ENCODE measurements around the gene POTEC. TPM values are rescaled to one million over a fixed set of nuclear protein-coding genes. Genes with fewer than 3 reads are reported as not detected.
"Not testable (repeated sequence)": the region's sequence is repeated elsewhere in the genome, so short reads cannot be mapped to it uniquely, and the experiment has no call there.

The POTEC gene
- not detected in 3 replicates for polyA plus RNA-seq
- polyA plus RNA-seq (2011; ENCODE audit: low read depth): not detected
- polyA plus RNA-seq (2011; cell fraction: cytosol; rRNA removed): not detected in 2 replicates
- polyA plus RNA-seq (2011; cell fraction: nucleus; rRNA removed): not detected in 2 replicates
- polyA plus RNA-seq (2012; ENCODE audit: low replicate concordance): not detected in 2 replicates
- not detected in 3 replicates for polyA minus RNA-seq
- not detected for polyA minus RNA-seq (2011; cell fraction: cytosol; rRNA and poly(A)+ RNA removed)
- polyA minus RNA-seq (2011; cell fraction: nucleus; rRNA and poly(A)+ RNA removed): not detected in 2 replicates

- dilution Hi-C loops (cut with MboI; ENCODE audit: extremely low pct_ligation_motif_present, low sequenced_read_pairs); H3K4me3 ChIP-seq (ENCODE audit: control insufficient read depth in 2 of 3, extremely low read depth in 1 of 3, insufficient read depth in 2 of 3, low read depth in 1 of 3, low read length in 3 of 3); H3K27me3 ChIP-seq (ENCODE audit: control insufficient read depth, extremely low read depth, insufficient read depth, low read length); H2AFZ ChIP-seq (ENCODE audit: control insufficient read depth, low read length); H3K9me3 ChIP-seq (ENCODE audit: control insufficient read depth, low read depth, low read length); H3K36me3 ChIP-seq (ENCODE audit: control insufficient read depth in 2 of 2, extremely low read depth in 1 of 2, insufficient read depth in 2 of 2, low read length in 2 of 2); H4K20me1 ChIP-seq (ENCODE audit: control insufficient read depth, extremely low read depth, insufficient read depth, low read length); DNase-seq (ENCODE audit: low read depth, low spot score); H3K4me2 ChIP-seq (ENCODE audit: control insufficient read depth, extremely low read depth, insufficient read depth, low read depth, low read length); H3K79me2 ChIP-seq (ENCODE audit: control insufficient read depth, insufficient read depth, low read length); H3K9me1 ChIP-seq (ENCODE audit: control insufficient read depth, extremely low read depth, insufficient read depth, low read length); H3K9ac ChIP-seq (ENCODE audit: control insufficient read depth, extremely low read depth, insufficient read depth, low read length); H3K27ac ChIP-seq (ENCODE audit: control insufficient read depth, insufficient read depth, low read length); H3K4me1 ChIP-seq (ENCODE audit: control insufficient read depth, extremely low read depth, insufficient read depth, low read length); FAIRE-seq: not testable (repeated sequence)
Observed at GRCh38 chr18:14543446-14543964, at the start of gene POTEC. TSS of gene POTEC (minus strand) at chr18:14543600. CDS start at chr18:14543146, 454 bp downstream.

DNA sequence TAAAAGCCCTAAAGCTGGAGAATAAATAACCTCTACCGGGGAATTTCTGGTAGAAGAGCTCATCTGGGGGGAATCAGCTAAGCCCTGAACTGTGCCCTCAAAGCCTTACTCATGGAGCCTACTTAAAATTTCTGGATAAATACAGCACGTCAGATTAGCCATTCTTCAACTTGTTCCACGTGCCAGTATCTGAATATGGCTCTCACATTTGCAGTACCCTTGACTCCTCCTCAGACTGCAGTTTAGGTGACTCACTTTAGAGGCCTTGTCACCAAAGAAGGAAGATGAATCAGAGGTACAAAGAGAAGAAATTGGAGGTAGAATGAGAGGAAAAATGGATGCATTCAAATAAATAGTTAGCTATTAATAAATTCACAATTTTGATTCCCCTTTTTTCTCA, 34.6 kb upstream of the POTEC start:
- Histone ChIP-seq H3K79me2 (ENCODE audit: control insufficient read depth, insufficient read depth, low read length) (no peaks in the 10 kb centered on the region), H2AFZ (ENCODE audit: control insufficient read depth, low read length) (no peak overlapping the region), H3K9me1 (ENCODE audit: control insufficient read depth, extremely low read depth, insufficient read depth, low read length) (no peaks in the 10 kb centered on the region), H3K9ac (ENCODE audit: control insufficient read depth, extremely low read depth, insufficient read depth, low read length) (no peak overlapping the region), H3K27me3 (ENCODE audit: control insufficient read depth, extremely low read depth, insufficient read depth, low read length) (no peaks in the 10 kb centered on the region), H3K4me3 (ENCODE audit: control insufficient read depth in 2 of 3, extremely low read depth in 1 of 3, insufficient read depth in 2 of 3, low read depth in 1 of 3, low read length in 3 of 3) (no peak overlapping the region), H3K4me2 (ENCODE audit: control insufficient read depth, extremely low read depth, insufficient read depth, low read depth, low read length) (no peak overlapping the region), H3K36me3 (ENCODE audit: control insufficient read depth in 2 of 2, extremely low read depth in 1 of 2, insufficient read depth in 2 of 2, low read length in 2 of 2) (no peaks in the 10 kb centered on the region), H3K4me1 (ENCODE audit: control insufficient read depth, extremely low read depth, insufficient read depth, low read length) (no peaks in the 10 kb centered on the region), H3K27ac (ENCODE audit: control insufficient read depth, insufficient read depth, low read length) (no peak overlapping the region), H4K20me1 (ENCODE audit: control insufficient read depth, extremely low read depth, insufficient read depth, low read length) (no peaks in the 10 kb centered on the region), H3K9me3 (ENCODE audit: control insufficient read depth, low read depth, low read length) (no peaks in the 10 kb centered on the region)
- TF ChIP-seq CTCF (optimal IDR thresholded peaks at IDR 0.05 in 1 of 3, IDR thresholded peaks at IDR 0.05 in 1 of 3, conservative IDR thresholded peaks at IDR 0.05 in 1 of 3; ENCODE audit: extremely low read depth in 1 of 3, insufficient read depth in 2 of 3, low read length in 3 of 3) (no peak), EZH2 (IDR thresholded peaks at IDR 0.05; ENCODE audit: low read length) (no peak)
- DNase-seq (ENCODE audit: low read depth, low spot score) (no peak), FAIRE-seq (no peak)
- dilution Hi-C loops (cut with MboI; ENCODE audit: extremely low pct_ligation_motif_present, low sequenced_read_pairs): no loop called here

DNA sequence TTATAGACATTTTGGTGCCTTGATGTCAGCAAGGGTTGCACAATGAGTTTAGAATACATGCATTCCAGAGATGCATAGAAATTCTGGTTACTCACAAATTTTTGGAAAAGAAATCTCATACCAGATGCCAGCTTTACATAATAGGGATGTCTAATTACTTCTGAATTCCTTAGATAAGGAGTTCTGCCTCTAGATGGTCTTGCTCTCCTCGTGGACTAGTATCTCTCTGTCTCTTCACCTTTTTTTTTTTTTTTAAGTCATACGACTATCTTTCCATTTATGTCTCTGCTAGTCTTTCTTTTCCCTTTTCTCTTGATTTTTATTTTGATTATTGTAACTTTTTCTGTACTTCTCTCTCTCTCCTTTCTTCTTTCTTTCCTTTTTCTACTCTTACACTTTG, 16.1 kb upstream of the POTEC start:
- H3K27ac ChIP-seq (ENCODE audit: control insufficient read depth, insufficient read depth, low read length); H3K79me2 ChIP-seq (ENCODE audit: control insufficient read depth, insufficient read depth, low read length); DNase-seq (ENCODE audit: low read depth, low spot score); dilution Hi-C loops (cut with MboI; ENCODE audit: extremely low pct_ligation_motif_present, low sequenced_read_pairs); H3K9me3 ChIP-seq (ENCODE audit: control insufficient read depth, low read depth, low read length); H3K4me1 ChIP-seq (ENCODE audit: control insufficient read depth, extremely low read depth, insufficient read depth, low read length); H4K20me1 ChIP-seq (ENCODE audit: control insufficient read depth, extremely low read depth, insufficient read depth, low read length); H3K9ac ChIP-seq (ENCODE audit: control insufficient read depth, extremely low read depth, insufficient read depth, low read length); H2AFZ ChIP-seq (ENCODE audit: control insufficient read depth, low read length); FAIRE-seq; H3K4me3 ChIP-seq (ENCODE audit: control insufficient read depth in 2 of 3, extremely low read depth in 1 of 3, insufficient read depth in 2 of 3, low read depth in 1 of 3, low read length in 3 of 3); H3K36me3 ChIP-seq (ENCODE audit: control insufficient read depth in 2 of 2, extremely low read depth in 1 of 2, insufficient read depth in 2 of 2, low read length in 2 of 2); H3K4me2 ChIP-seq (ENCODE audit: control insufficient read depth, extremely low read depth, insufficient read depth, low read depth, low read length); H3K9me1 ChIP-seq (ENCODE audit: control insufficient read depth, extremely low read depth, insufficient read depth, low read length); H3K27me3 ChIP-seq (ENCODE audit: control insufficient read depth, extremely low read depth, insufficient read depth, low read length): not testable (repeated sequence)

GRCh38 chr18:14531659-14532058, 11.7 kb downstream of the POTEC start:
- H4K20me1 ChIP-seq (ENCODE audit: control insufficient read depth, extremely low read depth, insufficient read depth, low read length); H3K27ac ChIP-seq (ENCODE audit: control insufficient read depth, insufficient read depth, low read length); H3K9ac ChIP-seq (ENCODE audit: control insufficient read depth, extremely low read depth, insufficient read depth, low read length); H3K9me3 ChIP-seq (ENCODE audit: control insufficient read depth, low read depth, low read length); H3K9me1 ChIP-seq (ENCODE audit: control insufficient read depth, extremely low read depth, insufficient read depth, low read length); H3K4me3 ChIP-seq (ENCODE audit: control insufficient read depth in 2 of 3, extremely low read depth in 1 of 3, insufficient read depth in 2 of 3, low read depth in 1 of 3, low read length in 3 of 3); H3K4me2 ChIP-seq (ENCODE audit: control insufficient read depth, extremely low read depth, insufficient read depth, low read depth, low read length); H3K79me2 ChIP-seq (ENCODE audit: control insufficient read depth, insufficient read depth, low read length); DNase-seq (ENCODE audit: low read depth, low spot score); dilution Hi-C loops (cut with MboI; ENCODE audit: extremely low pct_ligation_motif_present, low sequenced_read_pairs); H3K4me1 ChIP-seq (ENCODE audit: control insufficient read depth, extremely low read depth, insufficient read depth, low read length); H3K27me3 ChIP-seq (ENCODE audit: control insufficient read depth, extremely low read depth, insufficient read depth, low read length); FAIRE-seq; H3K36me3 ChIP-seq (ENCODE audit: control insufficient read depth in 2 of 2, extremely low read depth in 1 of 2, insufficient read depth in 2 of 2, low read length in 2 of 2); H2AFZ ChIP-seq (ENCODE audit: control insufficient read depth, low read length): not testable (repeated sequence)

All from keratinocyte (primary cell).